ENCODE data around the gene RASGRP1.

Gene RASGRP1

DNA sequence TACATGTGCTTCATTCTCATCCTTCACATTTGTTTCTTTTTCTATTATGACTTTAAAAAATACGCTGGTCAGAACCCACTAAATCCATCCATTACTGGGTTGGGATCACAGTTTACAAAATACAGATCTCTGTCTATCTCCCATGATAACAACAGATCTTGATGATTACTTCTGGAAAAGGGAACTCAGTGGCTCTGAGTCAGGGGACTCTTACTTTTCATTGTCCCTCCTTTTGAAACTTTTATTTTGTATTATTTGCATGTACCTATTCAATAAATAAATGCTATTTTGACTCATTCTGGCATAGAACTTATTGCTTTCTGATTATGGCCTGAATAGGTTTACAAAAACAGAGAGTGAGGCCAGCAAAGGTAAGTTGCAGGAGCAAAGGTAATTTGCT, 11.6 kb upstream of the RASGRP1 start:
- no peak overlapping the region for H3K4me3 ChIP-seq (ENCODE audit: low read depth, low read length)
- TF ChIP-seq, protein P1, sequence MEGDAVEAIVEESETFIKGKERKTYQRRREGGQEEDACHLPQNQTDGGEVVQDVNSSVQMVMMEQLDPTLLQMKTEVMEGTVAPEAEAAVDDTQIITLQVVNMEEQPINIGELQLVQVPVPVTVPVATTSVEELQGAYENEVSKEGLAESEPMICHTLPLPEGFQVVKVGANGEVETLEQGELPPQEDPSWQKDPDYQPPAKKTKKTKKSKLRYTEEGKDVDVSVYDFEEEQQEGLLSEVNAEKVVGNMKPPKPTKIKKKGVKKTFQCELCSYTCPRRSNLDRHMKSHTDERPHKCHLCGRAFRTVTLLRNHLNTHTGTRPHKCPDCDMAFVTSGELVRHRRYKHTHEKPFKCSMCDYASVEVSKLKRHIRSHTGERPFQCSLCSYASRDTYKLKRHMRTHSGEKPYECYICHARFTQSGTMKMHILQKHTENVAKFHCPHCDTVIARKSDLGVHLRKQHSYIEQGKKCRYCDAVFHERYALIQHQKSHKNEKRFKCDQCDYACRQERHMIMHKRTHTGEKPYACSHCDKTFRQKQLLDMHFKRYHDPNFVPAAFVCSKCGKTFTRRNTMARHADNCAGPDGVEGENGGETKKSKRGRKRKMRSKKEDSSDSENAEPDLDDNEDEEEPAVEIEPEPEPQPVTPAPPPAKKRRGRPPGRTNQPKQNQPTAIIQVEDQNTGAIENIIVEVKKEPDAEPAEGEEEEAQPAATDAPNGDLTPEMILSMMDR (IDR thresholded peaks at IDR 0.05; ENCODE audit: borderline replicate concordance, insufficient read depth, low read depth, low read length) = no peak

DNA sequence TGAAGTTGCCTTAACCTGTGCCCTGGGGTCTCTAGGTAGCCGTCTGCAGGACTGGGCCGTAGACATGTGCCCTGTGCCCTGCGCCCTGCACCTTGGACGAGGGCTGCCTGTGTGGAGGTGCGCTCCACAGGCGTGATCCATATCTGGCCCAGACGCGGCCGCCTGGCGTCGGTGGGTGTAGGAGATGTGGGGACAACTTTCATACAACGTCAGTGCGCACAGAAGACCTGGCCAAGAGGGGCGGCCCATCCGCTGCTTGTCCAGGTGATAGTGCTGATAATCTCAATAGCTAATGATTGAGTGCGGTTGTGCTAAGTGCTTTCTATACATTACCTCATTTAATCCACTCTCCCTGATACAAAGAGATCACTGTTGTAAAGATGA, 665 bp upstream of the RASGRP1 start:
- TF ChIP-seq, protein P1 (IDR thresholded peaks at IDR 0.05; ENCODE audit: borderline replicate concordance, insufficient read depth, low read depth, low read length) = no peak
- peak overlapping the region; percentile 90 for H3K4me3 ChIP-seq (ENCODE audit: low read depth, low read length)

DNA sequence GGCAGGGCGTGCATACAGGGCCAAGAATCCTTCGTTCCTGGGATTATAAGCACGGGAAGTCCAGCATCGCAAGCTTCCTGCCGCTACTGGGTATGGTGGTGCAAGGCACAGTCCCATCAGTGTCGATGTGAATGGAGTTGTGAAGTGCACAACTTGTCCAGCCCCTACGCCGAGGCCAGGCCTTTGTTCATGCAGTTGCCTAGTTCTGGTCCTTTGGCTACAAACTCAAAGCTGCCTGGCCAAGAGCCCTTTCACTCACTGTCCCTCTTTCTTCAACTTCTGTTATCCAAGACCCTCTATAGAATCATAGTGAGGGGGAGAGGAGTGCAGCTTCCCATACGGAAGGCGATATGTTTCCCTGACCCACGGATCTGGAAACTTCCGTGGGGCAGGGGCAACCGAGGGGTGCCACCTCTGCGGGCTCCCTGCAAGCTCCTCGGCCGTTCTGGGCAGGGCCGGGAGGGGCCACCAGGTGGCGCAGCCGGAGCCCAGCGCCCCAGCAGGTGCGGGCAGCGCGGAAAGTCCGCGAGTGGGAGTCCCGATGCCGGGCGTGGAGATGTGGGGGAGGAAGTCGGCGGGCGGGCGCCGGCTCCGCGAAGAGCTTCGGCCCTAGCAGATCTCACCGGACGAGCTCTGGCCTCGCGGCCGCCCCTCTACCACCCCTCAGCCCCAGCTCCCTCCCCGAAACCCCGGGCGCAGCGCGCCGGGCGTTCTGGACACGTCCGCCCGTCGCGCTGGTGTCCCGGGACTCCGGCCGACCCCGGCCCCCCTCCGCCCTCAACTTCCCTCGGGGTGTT, 693 bp downstream of the RASGRP1 start:
- TF ChIP-seq, protein P1 (IDR thresholded peaks at IDR 0.05; ENCODE audit: borderline replicate concordance, insufficient read depth, low read depth, low read length) = peak; percentile 94
- peak overlapping the region; percentile 90 for H3K4me3 ChIP-seq (ENCODE audit: low read depth, low read length)

DNA sequence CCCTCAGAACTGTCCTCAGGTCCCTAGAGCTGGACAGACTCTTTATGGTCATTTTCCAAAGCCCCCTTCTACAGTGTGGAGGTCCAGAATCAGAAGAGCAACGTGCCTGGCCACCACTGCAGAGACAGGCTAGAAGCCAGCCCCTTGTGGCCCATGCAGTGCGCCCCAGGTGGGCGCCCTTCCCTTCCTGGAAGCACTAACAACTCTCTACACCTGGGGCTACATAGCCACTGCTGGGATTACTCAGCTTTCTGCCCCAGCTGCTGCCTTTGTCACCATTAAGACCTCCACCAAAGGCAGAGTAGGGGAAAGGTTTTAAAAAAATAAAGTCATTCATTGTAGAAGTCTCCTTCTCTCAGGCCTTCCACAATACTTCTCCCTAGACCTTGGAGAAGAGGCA, 2.3 kb downstream of the RASGRP1 start:
- H3K4me3 ChIP-seq (ENCODE audit: low read depth, low read length) = no peak overlapping the region
- TF ChIP-seq, protein P1 (IDR thresholded peaks at IDR 0.05; ENCODE audit: borderline replicate concordance, insufficient read depth, low read depth, low read length) = no peak

DNA sequence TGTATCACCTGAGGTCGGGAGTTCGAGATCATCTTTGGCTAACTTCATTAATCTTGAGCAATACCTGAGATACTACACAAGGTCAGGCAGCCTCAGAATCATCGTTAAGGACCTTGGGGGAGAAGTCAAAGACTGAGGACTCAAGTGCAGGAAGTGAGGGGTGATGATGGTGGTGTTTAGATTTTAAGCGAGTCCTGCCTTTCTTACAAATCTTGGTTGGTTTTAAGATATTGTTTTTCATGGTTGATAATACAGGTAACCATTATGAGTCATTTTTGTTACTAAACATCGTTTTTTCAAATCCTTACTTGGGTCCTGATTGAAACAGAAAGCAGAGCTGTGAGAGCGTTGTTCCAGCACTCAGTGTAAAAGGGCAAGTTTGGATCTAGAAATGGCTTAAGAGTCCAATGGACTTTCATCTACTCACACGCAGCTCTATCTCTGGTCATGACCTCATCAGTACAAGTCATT, 4.1 kb downstream of the RASGRP1 start:
- TF ChIP-seq, protein P1 (IDR thresholded peaks at IDR 0.05; ENCODE audit: borderline replicate concordance, insufficient read depth, low read depth, low read length) = no peak
- no peak overlapping the region for H3K4me3 ChIP-seq (ENCODE audit: low read depth, low read length)

DNA sequence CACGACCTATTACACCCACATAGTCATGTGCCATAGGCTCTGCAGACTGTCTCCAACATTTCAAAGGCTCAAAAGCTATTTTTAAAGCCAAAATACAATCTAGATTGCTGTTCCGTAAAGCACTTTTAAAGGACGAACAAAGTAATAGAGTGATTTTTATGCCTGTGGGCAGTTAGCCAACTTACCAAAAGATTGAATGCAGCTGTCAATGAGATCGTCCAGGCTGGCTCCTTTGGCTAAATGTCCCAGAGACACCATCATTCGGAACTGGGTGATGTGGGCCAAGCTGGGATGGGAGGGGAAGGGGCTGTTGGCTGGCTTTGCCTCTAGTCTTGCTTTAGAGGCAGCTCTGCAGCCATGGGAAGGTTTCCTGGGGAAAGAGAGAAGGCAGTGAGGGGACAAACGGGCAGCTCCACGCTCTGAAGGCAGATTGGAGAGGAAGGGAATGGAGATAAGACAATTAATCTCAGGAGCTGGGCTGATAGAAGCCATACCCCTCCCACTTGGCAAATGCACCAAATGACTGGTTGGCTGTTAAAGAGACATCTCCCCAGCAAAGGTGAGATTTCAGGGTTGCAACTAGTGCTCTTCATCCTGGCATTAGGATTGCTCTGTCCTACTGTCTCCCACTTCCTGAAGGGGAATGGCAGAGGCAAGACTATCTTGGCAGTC, 4.8 kb downstream of the RASGRP1 start:
- TF ChIP-seq, protein P1 (IDR thresholded peaks at IDR 0.05; ENCODE audit: borderline replicate concordance, insufficient read depth, low read depth, low read length) = no peak

DNA sequence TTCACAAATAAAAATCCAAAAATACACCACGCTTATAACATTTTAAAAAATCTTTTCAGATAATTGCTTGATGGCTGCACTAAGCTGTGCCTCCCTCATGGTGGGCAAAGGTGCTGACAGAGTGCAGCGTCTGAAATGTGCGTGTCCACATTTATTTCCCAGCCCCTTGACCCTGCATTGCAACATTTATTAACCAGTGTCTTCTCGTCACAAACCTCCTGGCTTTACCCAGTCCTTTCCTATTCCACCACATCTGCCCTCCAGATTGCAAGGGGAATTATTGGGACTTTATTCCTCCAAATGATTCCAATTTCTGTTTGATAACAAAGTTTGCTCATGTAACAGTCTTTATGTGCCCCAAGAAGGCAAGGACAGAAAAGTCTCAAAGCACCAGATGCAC, 5.5 kb downstream of the RASGRP1 start:
- TF ChIP-seq, protein P1 (IDR thresholded peaks at IDR 0.05; ENCODE audit: borderline replicate concordance, insufficient read depth, low read depth, low read length) = no peak
- no peak overlapping the region for H3K4me3 ChIP-seq (ENCODE audit: low read depth, low read length)

More for the DNA sequence above, 4.8 kb downstream of the RASGRP1 start:
- no peak overlapping the region for H3K4me3 ChIP-seq (ENCODE audit: low read depth, low read length)
